K562 (cell line): ENCODE results near the gene PHF10. TPM values are rescaled to one million over a fixed set of nuclear protein-coding genes. Genes with fewer than 3 reads are reported as not detected.
A peak's percentile ranks its signal among the peaks of the same experiment; 100 is the strongest.

Experiments used
- ASH1L ChIP-seq: fragments of 450-650 bp; IDR thresholded peaks from 2 replicates; pipeline ENCODE4 v1.6.1; 2018; ENCODE audit warnings: borderline replicate concordance, mild to moderate bottlenecking, low read depth; ENCODE audit not compliant: partially characterized antibody
- CCNT2 ChIP-seq: IDR thresholded peaks from 2 replicates; pipeline ENCODE4 v1.6.1; 2011; ENCODE audit warnings: borderline replicate concordance, low read depth, mild to moderate bottlenecking, moderate library complexity, mixed read lengths, low read length; ENCODE audit not compliant: insufficient read length; ENCODE audit errors: extremely low read depth
- CHD2 ChIP-seq: IDR thresholded peaks from 2 replicates; pipeline ENCODE4 v1.6.1; 2011; ENCODE audit warnings: low read depth, low read length
- ESRRA ChIP-seq: fragments of 450-650 bp; IDR thresholded peaks from 2 replicates; pipeline ENCODE4 v1.6.1; 2014; ENCODE audit warnings: low read depth, mild to moderate bottlenecking, moderate library complexity, borderline replicate concordance
- HDAC8 ChIP-seq: fragments of 450-650 bp; IDR thresholded peaks from 2 replicates; pipeline ENCODE4 v1.6.1; 2016; ENCODE audit warnings: mild to moderate bottlenecking, missing genetic modification characterization, moderate library complexity, missing compliant biosample characterization
- ILK ChIP-seq: fragments of 450-650 bp; IDR thresholded peaks from 2 replicates; pipeline ENCODE4 v1.6.1; 2016; ENCODE audit warnings: missing genetic modification characterization, low read depth, mild to moderate bottlenecking, missing compliant biosample characterization, moderate library complexity, borderline replicate concordance
- MAFG ChIP-seq: fragments of 450-650 bp; conservative IDR thresholded peaks from 2 replicates; pipeline ENCODE4 v1.6.1; 2016; ENCODE audit warnings: missing genetic modification characterization, missing compliant biosample characterization
- MTA1 ChIP-seq: fragments of 450-650 bp; IDR thresholded peaks from 2 replicates; pipeline ENCODE4 v1.6.1; 2017; ENCODE audit warnings: borderline replicate concordance
- MTA3 ChIP-seq: fragments of 450-650 bp; formaldehyde crosslinking; IDR thresholded peaks from 2 replicates; pipeline ENCODE4 v1.6.1; 2017; ENCODE audit warnings: mild to moderate bottlenecking, borderline replicate concordance
- POLR2A ChIP-seq: fragments of 450-650 bp; conservative IDR thresholded peaks from 2 replicates; pipeline ENCODE4 v1.6.1; 2016
- POLR3A ChIP-seq: IDR thresholded peaks from 2 replicates; pipeline ENCODE4 v1.6.1; 2011; ENCODE audit warnings: borderline replicate concordance, mild to moderate bottlenecking, moderate library complexity; ENCODE audit not compliant: insufficient read length, insufficient read depth; ENCODE audit errors: extremely low read depth
- PYGO2 ChIP-seq: fragments of 450-650 bp; IDR thresholded peaks from 2 replicates; pipeline ENCODE4 v1.6.1; 2016; ENCODE audit warnings: mild to moderate bottlenecking, missing genetic modification characterization, moderate library complexity, missing compliant biosample characterization
- SRSF3 ChIP-seq: fragments of 200-400 bp; formaldehyde crosslinking; IDR thresholded peaks from 2 replicates; pipeline ENCODE4 v1.6.1; 2016; ENCODE audit warnings: mild to moderate bottlenecking, low read length, moderate library complexity; ENCODE audit not compliant: insufficient read depth
- SUPT5H ChIP-seq: fragments of 450-650 bp; IDR thresholded peaks from 2 replicates; pipeline ENCODE4 v1.6.1; 2016
- TEAD2 ChIP-seq: fragments of 450-650 bp; IDR thresholded peaks from 2 replicates; pipeline ENCODE4 v1.6.1; 2016; ENCODE audit warnings: missing genetic modification characterization, control low read depth, missing compliant biosample characterization
- U2AF1 ChIP-seq: fragments of 200-400 bp; formaldehyde crosslinking; optimal IDR thresholded peaks from 2 replicates; pipeline ENCODE3; 2017; ENCODE audit warnings: mild to moderate bottlenecking, low read depth, low read length, moderate library complexity
- USF2 ChIP-seq: sonication (generic); formaldehyde crosslinking; IDR thresholded peaks from 2 replicates; pipeline ENCODE4 v1.5.0; 2020; ENCODE audit warnings: missing genetic modification reagents
- WHSC1 ChIP-seq: IDR thresholded peaks from one replicate; pipeline ENCODE4 v1.6.1; 2012; ENCODE audit warnings: low read length, control low read depth, inconsistent platforms
- ZNF398 ChIP-seq: fragments of 250-450 bp; sonication (Bioruptor Pico); IDR thresholded peaks from 2 replicates; pipeline ENCODE4 v1.8.0; 2021; ENCODE audit warnings: moderate library complexity, mild to moderate bottlenecking, inconsistent platforms
- ZNF511 ChIP-seq: sonication (generic); formaldehyde crosslinking; IDR thresholded peaks from 2 replicates; pipeline ENCODE4 v1.8.0; 2022; ENCODE audit warnings: mild to moderate bottlenecking, missing genetic modification reagents
- ZNF57 ChIP-seq: fragments of 450-650 bp; formaldehyde crosslinking; IDR thresholded peaks from 2 replicates; pipeline ENCODE4 v1.4.0; 2020; ENCODE audit warnings: mild to moderate bottlenecking, moderate library complexity
- ZNF586 ChIP-seq: fragments of 450-650 bp; formaldehyde crosslinking; conservative IDR thresholded peaks from 2 replicates; pipeline ENCODE4 v1.4.0; 2020; ENCODE audit warnings: mild to moderate bottlenecking, moderate library complexity
- polyA plus RNA-seq, 8 experiments: library from polyadenylated mRNA; depleted of rRNA in 4 of 8; stranded (reverse) in 5 of 8; unstranded in 3 of 8; fragments of >200 nt; fragmentation: Nextera tagmentation in 2 of 8; fragmentation: Illumina TruSeq in 1 of 8; extraction: Ambion mirVana in 2 of 8; extraction: Trizol in 1 of 8; gene quantifications; 2 replicates each; pipeline versions ENCODE4 v1.2.1 to v1.2.3, GENCODE V29; 2011 to 2014; ENCODE audit warnings: inconsistent platforms in 1 of 8, missing spikeins in 1 of 8
- total RNA-seq, 7 experiments: library from RNA; depleted of rRNA in 6 of 7; stranded (reverse); fragments of >200 nt in 6 of 7; fragmentation: Illumina TruSeq in 2 of 7; extraction: Trizol in 2 of 7; gene quantifications; 2 replicates each; pipeline versions ENCODE4 v1.2.1 to v1.2.3, GENCODE V29; 2011 to 2021; ENCODE audit warnings: low replicate concordance in 1 of 7
- TF ChIP-seq, protein P1 (sequence below): fragments of 250-450 bp; sonication (Bioruptor Pico); IDR thresholded peaks from 2 replicates; pipeline ENCODE4 v1.4.0; 2020; ENCODE audit warnings: mild to moderate bottlenecking, moderate library complexity

Gene PHF10
- total and polyA plus RNA-seq, 9 of the 15 experiments (the other 6 are each of a cell fraction or from before 2014, with no cell fraction given), result 23.9 to 88.9 (median 46.0) TPM

- TF ChIP-seq U2AF1 (peak; percentile 7), CHD2 (no peak), MTA3 (no peak), ESRRA (no peak), ZNF511 (CRISPR knock-in tag) (peak; percentile 59; the same call in 1 of the 2 replicates), ASH1L (no peak), ZNF57 (CRISPR knock-in tag) (no peak), ZNF586 (CRISPR knock-in tag) (no peak), PYGO2 (tag) (no peak), MTA1 (no peak), POLR2A (no peak), SRSF3 (no peak), SUPT5H (no peak), CCNT2 (peak; percentile 10), MAFG (tag) (no peak), POLR3A (no peak), USF2 (CRISPR knock-in tag) (no peak), ZNF398 (CRISPR knock-in tag) (no peak), TEAD2 (tag) (no peak), WHSC1 (no peak), HDAC8 (tag) (0 out of 2 replicates have a peak, but pooled peaks have one; percentile 12), ILK (tag) (no peak)
- TF ChIP-seq, protein P1, sequence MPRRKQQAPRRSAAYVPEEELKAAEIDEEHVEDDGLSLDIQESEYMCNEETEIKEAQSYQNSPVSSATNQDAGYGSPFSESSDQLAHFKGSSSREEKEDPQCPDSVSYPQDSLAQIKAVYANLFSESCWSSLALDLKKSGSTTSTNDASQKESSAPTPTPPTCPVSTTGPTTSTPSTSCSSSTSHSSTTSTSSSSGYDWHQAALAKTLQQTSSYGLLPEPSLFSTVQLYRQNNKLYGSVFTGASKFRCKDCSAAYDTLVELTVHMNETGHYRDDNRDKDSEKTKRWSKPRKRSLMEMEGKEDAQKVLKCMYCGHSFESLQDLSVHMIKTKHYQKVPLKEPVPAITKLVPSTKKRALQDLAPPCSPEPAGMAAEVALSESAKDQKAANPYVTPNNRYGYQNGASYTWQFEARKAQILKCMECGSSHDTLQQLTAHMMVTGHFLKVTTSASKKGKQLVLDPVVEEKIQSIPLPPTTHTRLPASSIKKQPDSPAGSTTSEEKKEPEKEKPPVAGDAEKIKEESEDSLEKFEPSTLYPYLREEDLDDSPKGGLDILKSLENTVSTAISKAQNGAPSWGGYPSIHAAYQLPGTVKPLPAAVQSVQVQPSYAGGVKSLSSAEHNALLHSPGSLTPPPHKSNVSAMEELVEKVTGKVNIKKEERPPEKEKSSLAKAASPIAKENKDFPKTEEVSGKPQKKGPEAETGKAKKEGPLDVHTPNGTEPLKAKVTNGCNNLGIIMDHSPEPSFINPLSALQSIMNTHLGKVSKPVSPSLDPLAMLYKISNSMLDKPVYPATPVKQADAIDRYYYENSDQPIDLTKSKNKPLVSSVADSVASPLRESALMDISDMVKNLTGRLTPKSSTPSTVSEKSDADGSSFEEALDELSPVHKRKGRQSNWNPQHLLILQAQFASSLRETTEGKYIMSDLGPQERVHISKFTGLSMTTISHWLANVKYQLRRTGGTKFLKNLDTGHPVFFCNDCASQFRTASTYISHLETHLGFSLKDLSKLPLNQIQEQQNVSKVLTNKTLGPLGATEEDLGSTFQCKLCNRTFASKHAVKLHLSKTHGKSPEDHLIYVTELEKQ (CRISPR knock-in tag), result no peak
Observed at GRCh38 chr6:169701311-169701953, 22.9 kb downstream of the PHF10 start (continued).
